Activated naive CD8-positive, alpha-beta T cell treated with anti-CD3 and anti-CD28 coated beads, Interleukin-2, amount 50 U/mL, for 24 hours (primary cell): ENCODE results near the gene ANKLE2.

Experiments
- ATAC-seq: fragments of 150-1000 bp; cut with Tn5 transposase; one replicate; pipeline ENCODE4 v1.10.0; 2021
- DNase-seq: peaks from one replicate; pipeline ENCODE4 v3.0.0; 2021
- H3K27ac Mint-ChIP-seq: one replicate; pipeline ENCODE4 v1.8.0; 2021; ENCODE audit warnings: mild to moderate bottlenecking, mixed read lengths
- H3K27me3 Mint-ChIP-seq: one replicate; pipeline ENCODE4 v1.8.0; 2021; ENCODE audit warnings: mixed read lengths
- H3K36me3 Mint-ChIP-seq: one replicate; pipeline ENCODE4 v1.8.0; 2021; ENCODE audit warnings: low read depth, mixed read lengths
- H3K4me1 Mint-ChIP-seq: one replicate; pipeline ENCODE4 v1.8.0; 2021; ENCODE audit warnings: mixed read lengths
- H3K4me3 Mint-ChIP-seq: one replicate; pipeline ENCODE4 v1.8.0; 2021; ENCODE audit warnings: mild to moderate bottlenecking, moderate library complexity, mixed read lengths
- H3K9me3 Mint-ChIP-seq: one replicate; pipeline ENCODE4 v1.8.0; 2021; ENCODE audit warnings: mixed read lengths

The ANKLE2 gene

DNA sequence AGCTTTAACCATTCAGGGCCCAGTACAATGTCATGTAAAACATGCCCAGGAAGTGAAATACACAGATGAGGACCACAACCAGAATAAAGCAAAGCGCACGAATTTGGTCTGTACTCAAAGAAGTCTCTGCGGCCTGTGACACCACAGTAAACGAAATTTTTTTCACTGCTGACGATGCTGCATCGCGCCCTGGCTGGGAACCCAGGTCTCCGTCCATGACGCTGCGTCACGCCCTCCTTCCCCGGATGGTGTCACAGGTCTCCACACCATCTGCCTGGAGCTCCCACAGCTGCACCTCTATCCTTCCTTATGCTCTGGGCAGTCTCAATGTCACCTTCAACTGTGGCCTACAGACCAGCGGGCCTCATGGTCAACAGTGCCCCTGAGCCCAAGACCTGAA lies 17.8 kb downstream of the ANKLE2 start:
- ATAC-seq = no peak
- H3K27me3 Mint-ChIP-seq = no peaks in the 10 kb centered on the region
- H3K4me1 Mint-ChIP-seq = peaks cover 13% of the 10 kb centered on the region
- H3K4me3 Mint-ChIP-seq = no peak overlapping the region
- peaks cover 82% of the 10 kb centered on the region for H3K36me3 Mint-ChIP-seq
- no peak overlapping the region for H3K27ac Mint-ChIP-seq
- H3K9me3 Mint-ChIP-seq = no peaks in the 10 kb centered on the region
- no peak for DNase-seq

DNA sequence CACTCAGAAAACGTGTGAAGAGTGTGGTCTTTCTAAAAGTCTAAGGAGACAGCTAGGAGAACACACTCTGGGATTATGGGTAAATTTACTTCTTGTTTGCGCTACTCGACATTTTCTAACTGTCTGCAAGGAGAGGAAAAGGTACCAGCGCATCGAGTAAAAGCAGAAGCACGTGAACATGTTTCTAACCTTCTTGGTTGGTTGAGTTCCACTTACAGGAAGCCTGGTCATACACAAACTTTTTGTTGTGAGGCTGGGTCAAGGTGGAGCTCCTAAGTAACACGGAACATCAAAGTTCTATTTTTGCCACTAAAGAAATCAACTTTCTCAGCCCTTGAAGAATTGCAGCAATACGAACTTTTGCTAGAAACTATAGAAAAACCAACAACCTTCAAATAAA lies 20.0 kb downstream of the ANKLE2 start:
- H3K4me3 Mint-ChIP-seq = no peak overlapping the region
- H3K27ac Mint-ChIP-seq = peak overlapping the region; percentile 46
- H3K4me1 Mint-ChIP-seq = peaks cover 13% of the 10 kb centered on the region
- H3K36me3 Mint-ChIP-seq = peaks cover 79% of the 10 kb centered on the region
- H3K9me3 Mint-ChIP-seq = no peaks in the 10 kb centered on the region
- no peaks in the 10 kb centered on the region for H3K27me3 Mint-ChIP-seq
- ATAC-seq = no peak
- DNase-seq = no peak

DNA sequence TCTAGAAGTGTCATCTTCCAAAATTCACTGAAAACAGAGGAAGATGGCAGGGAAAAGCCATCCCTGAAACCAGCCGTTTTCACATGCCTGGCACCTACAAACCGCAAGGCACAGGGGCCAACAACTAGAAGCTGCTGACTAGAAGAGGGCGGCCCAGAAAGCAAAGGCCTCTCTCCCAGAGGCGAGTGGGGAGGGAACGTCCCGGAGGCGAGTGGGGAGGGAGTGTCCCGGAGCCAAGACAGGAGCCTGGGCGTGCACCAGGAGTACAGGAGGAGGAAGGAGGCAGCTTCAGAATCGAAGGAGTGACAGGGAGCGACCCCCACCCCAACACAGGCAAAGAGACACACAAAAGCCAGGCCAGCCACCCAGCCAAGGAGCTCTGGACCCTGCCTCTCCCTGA lies 21.0 kb downstream of the ANKLE2 start:
- H3K36me3 Mint-ChIP-seq = peaks cover 77% of the 10 kb centered on the region
- peaks cover 13% of the 10 kb centered on the region for H3K4me1 Mint-ChIP-seq
- no peaks in the 10 kb centered on the region for H3K9me3 Mint-ChIP-seq

DNA sequence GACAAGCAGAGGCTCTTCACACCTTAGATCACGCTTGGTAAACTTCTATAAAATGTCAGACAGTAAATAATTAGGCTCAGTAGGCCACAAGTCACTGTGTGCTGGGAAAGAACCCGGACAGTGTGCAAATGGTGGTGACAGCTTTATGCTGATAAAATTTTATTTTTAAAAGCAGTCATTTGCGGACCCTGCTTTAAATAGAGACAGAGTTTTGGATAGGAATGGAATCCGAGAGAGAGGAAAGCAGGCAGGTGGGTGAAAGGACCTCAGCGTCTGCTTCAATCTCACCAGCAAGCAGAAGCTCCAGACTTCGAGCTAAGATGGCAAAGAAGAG lies 21.4 kb downstream of the ANKLE2 start:
- ATAC-seq = no peak
- H3K27me3 Mint-ChIP-seq = no peaks in the 10 kb centered on the region
- peaks cover 13% of the 10 kb centered on the region for H3K4me1 Mint-ChIP-seq
- no peaks in the 10 kb centered on the region for H3K9me3 Mint-ChIP-seq
- H3K27ac Mint-ChIP-seq = no peak overlapping the region
- H3K4me3 Mint-ChIP-seq = no peak overlapping the region
- DNase-seq = no peak
- peaks cover 77% of the 10 kb centered on the region for H3K36me3 Mint-ChIP-seq

More for the DNA sequence above, 21.0 kb downstream of the ANKLE2 start:
- Mint-ChIP-seq H3K27me3 (no peaks in the 10 kb centered on the region), H3K27ac (no peak overlapping the region), H3K4me3 (no peak overlapping the region)
- ATAC-seq (no peak), DNase-seq (no peak)

DNA sequence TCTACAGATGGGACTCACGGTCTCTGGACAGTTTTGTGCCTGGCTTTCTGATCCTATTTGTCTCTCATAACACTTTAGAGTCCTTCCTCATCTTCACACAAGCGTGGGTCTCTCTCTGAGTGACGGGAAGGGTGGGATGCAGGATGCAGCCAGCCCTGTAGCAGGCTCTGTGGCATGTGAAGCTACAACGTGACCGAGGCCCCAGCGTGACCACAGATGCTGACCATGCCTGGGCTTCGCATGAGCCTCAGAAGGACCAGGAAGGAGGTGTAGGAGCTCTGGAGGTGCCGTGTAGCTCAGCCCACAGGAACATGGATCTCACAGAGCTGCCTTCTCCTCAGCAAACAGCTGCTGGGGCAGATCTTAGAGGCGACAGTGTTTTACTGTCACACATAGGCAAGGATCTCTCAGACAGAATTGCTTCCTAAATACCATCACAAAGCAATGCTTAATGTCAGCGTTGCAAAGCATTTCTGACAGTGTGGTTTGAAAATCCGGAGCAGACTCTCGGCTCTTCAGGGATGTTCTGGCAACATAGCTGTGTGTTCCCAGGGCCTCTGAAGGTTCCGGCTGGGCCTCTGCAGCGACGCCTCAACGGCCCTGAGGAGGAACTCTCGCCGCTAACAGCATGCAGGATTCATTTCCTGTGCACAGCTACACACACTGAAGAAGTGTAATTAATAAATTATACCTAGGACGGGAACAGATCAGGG lies 21.9 kb downstream of the ANKLE2 start:
- Mint-ChIP-seq H3K27me3 (no peaks in the 10 kb centered on the region), H3K27ac (no peak overlapping the region), H3K36me3 (peaks cover 77% of the 10 kb centered on the region), H3K4me1 (peaks cover 13% of the 10 kb centered on the region), H3K9me3 (no peaks in the 10 kb centered on the region), H3K4me3 (no peak overlapping the region)
- ATAC-seq (no peak), DNase-seq (no peak)

DNA sequence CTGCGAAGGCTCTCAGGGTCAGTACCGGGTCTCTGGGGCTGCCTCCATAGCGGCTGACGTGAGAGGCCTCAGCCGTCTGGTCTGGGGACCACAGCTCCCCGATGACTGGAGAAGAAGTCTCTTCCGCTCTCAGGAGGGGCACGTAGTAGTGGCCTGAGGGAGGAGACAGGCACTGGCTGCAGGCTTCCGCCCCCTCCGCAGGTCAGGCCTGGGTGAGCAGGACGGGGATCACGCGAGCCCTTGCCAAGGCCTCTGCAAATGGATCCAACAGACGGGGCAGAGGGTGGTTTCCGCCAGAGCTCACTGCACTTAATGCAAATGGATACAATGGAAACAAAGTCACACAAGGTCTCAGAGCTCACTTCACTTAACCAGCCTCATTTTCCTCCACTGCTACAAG lies 24.7 kb downstream of the ANKLE2 start:
- no peaks in the 10 kb centered on the region for H3K9me3 Mint-ChIP-seq
- no peaks in the 10 kb centered on the region for H3K4me1 Mint-ChIP-seq
- ATAC-seq (peak; percentile 9), DNase-seq (no peak)
- no peak overlapping the region for H3K4me3 Mint-ChIP-seq
- H3K27me3 Mint-ChIP-seq = no peaks in the 10 kb centered on the region
- no peak overlapping the region for H3K27ac Mint-ChIP-seq
- H3K36me3 Mint-ChIP-seq = peaks cover 80% of the 10 kb centered on the region

DNA sequence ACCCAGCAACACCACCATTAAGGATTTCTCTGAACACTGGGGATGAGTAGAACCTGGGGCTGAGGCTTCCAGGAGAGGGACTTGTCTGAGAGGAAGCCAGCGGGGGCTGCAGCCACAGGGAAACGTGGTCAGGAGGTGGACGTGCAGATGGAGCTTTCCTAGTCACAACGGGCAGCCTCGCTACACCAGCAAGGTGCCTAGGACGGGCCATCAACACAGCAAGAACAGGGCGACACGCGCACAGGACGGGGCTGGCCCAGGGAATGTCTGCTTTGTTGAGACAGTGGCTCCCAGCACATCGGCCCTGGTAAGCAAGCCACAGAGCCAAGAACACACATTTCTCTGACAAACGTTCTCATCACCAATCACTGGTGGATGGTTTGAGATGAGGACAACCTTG lies 25.3 kb downstream of the ANKLE2 start:
- no peaks in the 10 kb centered on the region for H3K27me3 Mint-ChIP-seq
- H3K27ac Mint-ChIP-seq = no peak overlapping the region
- no peak overlapping the region for H3K4me3 Mint-ChIP-seq
- H3K36me3 Mint-ChIP-seq = peaks cover 79% of the 10 kb centered on the region
- DNase-seq (no peak), ATAC-seq (no peak)
- H3K4me1 Mint-ChIP-seq = no peaks in the 10 kb centered on the region
- H3K9me3 Mint-ChIP-seq = no peaks in the 10 kb centered on the region

DNA sequence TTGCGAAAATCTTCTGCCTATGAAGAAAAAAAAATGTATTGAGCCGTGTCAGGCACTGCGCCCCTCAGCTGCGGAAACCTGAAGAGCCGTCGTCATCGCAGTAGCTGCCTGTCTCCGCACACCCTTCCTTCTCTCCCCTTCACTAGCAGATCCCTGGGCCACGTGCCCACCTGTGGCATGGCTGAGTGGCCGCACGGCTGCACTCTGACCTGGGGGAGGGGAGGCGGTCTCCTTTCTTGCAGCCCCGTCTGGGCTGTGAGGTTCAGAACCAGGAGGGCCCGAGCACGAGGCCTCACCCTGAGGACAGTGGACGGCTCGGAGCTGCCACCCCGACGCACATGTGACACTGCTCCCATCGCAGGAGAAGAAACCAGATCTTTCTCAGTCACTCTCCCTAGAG lies 26.1 kb downstream of the ANKLE2 start:
- H3K4me3 Mint-ChIP-seq = no peak overlapping the region
- peaks cover 72% of the 10 kb centered on the region for H3K36me3 Mint-ChIP-seq
- no peaks in the 10 kb centered on the region for H3K27me3 Mint-ChIP-seq
- H3K27ac Mint-ChIP-seq = no peak overlapping the region
- DNase-seq (no peak), ATAC-seq (no peak)
- H3K9me3 Mint-ChIP-seq = no peaks in the 10 kb centered on the region
- H3K4me1 Mint-ChIP-seq = no peaks in the 10 kb centered on the region

DNA sequence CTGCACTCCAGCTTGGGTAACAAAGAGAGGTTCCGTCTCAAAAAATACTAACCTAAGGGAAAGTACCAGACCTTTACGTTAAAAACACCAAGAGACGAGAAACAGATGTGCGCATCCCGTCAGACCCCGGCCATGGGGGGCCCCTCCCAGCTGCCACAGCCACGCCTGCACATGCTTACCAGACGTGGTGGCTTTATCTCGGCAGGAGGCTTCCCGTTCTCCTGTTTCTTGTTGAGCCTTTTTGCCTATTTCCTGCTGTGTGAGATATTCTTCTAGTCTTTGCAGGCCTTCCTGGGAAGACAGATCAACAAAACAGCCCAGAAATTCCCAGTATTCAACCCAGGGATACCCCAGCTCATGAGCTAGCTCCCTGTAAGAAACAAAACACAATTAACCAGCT lies 27.4 kb downstream of the ANKLE2 start:
- peaks cover 70% of the 10 kb centered on the region for H3K36me3 Mint-ChIP-seq
- H3K4me1 Mint-ChIP-seq = peaks cover 2% of the 10 kb centered on the region
- DNase-seq = no peak

DNA sequence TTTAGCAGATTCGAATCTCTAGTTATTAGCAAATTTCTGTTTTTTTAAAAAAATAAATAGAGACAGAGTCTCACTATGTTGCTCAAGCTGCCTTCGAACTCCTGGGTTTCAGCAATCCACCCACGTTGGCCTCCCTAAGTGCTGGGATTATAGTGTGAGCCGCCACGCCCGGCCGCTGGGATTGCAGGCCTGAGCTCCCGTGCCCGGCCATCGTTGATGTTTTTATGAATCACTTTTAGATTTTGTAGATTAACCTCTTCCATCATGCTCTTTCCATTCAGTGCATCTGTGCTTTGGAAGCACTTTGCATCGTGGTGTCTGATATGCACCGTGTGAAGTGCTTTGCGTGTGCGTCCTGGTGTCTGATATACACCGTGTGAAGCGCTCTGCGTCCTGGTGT lies 30.1 kb downstream of the ANKLE2 start:
- Mint-ChIP-seq H3K4me3 (no peak overlapping the region), H3K9me3 (no peaks in the 10 kb centered on the region), H3K27ac (no peak overlapping the region), H3K27me3 (no peaks in the 10 kb centered on the region), H3K4me1 (peaks cover 2% of the 10 kb centered on the region), H3K36me3 (peaks cover 73% of the 10 kb centered on the region)
- no peak for ATAC-seq
- no peak for DNase-seq

More for the DNA sequence above, 27.4 kb downstream of the ANKLE2 start:
- H3K9me3 Mint-ChIP-seq = no peaks in the 10 kb centered on the region
- ATAC-seq = no peak
- H3K4me3 Mint-ChIP-seq = no peak overlapping the region
- no peak overlapping the region for H3K27ac Mint-ChIP-seq
- no peaks in the 10 kb centered on the region for H3K27me3 Mint-ChIP-seq

DNA sequence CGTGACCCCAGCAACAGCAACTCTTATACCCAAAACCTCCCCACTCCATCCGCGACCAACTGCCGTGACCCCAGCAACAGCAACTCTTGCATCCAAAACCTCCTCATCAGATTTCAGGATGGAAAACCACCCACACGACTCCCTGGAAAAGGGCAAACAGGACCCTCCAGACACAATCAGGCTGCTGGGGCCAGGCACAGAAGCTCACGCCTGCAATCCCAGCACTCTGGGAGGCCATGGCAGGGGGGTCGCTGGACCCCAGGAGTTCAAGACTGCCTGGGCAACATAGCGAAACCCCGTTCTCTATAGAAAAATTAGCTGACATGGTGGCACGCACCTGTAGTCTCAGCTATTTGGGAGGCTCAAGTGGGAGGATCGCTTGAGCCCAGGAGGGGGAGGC lies 31.3 kb downstream of the ANKLE2 start:
- DNase-seq (no peak), ATAC-seq (peak; percentile 11)
- Mint-ChIP-seq H3K27ac (no peak overlapping the region), H3K4me3 (no peak overlapping the region), H3K36me3 (peaks cover 78% of the 10 kb centered on the region), H3K4me1 (peaks cover 3% of the 10 kb centered on the region), H3K27me3 (no peaks in the 10 kb centered on the region), H3K9me3 (no peaks in the 10 kb centered on the region)

DNA sequence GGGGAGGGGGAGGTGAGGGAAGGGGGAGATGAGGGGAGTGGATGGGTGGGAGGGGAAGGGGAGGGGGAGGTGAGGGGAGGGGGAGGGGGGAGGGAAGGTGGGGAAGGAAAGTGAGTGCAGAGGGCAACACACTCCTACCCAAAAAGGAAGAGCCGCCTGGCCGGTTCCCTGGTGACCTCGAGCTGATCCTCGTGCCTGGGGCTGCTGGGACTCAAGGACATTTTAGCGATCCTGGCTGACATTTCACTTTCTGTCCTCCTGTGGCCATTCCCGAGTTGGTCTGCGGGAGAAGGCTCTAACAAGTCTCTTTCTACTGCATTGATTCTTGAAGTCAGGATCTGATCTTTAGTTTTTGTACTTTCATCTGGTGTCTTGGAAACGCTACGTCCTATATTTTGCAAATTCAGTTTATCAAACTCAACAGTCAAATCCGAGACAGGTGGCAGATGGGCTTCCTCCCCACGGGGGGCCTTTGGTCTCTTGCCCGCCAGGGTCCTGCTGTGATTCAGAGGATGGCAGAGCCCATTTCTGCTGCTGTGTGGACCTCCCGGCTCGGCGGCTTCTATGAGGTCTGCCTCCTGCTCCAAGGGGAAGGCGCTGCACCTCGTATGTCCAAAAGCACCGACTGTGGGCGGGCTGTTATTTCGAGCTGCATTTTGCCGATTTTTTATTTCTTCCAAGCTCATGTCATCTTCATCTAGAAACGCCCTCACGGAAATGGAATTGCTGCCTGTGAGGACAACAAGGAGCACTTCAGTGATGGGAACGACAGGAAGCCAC lies 31.9 kb downstream of the ANKLE2 start:
- peaks cover 77% of the 10 kb centered on the region for H3K36me3 Mint-ChIP-seq

DNA sequence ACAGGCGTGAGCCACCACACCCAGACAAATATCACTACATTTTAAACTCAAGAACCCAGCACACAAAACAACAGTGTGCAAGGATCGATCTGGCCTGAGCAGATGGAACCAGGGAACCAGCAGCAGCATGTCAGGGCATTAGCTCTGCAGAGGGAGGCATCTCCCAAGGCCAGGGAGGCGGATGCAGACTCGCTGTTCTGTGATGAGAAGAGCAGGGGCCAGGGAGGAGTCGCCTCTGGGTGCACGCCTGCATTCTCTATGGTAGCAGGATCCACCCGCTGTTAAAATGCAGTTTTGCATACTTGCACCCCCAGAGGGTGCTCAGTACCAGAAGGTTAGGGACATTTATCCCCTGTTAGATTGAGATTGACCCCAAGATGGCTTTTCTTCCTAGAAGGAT lies 33.1 kb downstream of the ANKLE2 start:
- H3K27me3 Mint-ChIP-seq = no peaks in the 10 kb centered on the region
- no peaks in the 10 kb centered on the region for H3K9me3 Mint-ChIP-seq
- DNase-seq = no peak
- H3K4me1 Mint-ChIP-seq = peaks cover 3% of the 10 kb centered on the region
- H3K36me3 Mint-ChIP-seq = peaks cover 72% of the 10 kb centered on the region
- ATAC-seq = no peak
- no peak overlapping the region for H3K4me3 Mint-ChIP-seq
- no peak overlapping the region for H3K27ac Mint-ChIP-seq

More for the DNA sequence above, 31.9 kb downstream of the ANKLE2 start:
- Mint-ChIP-seq H3K4me1 (peaks cover 3% of the 10 kb centered on the region), H3K4me3 (no peak overlapping the region), H3K9me3 (no peaks in the 10 kb centered on the region), H3K27ac (peak overlapping the region; percentile 65), H3K27me3 (no peaks in the 10 kb centered on the region)
- DNase-seq (no peak), ATAC-seq (no peak)

DNA sequence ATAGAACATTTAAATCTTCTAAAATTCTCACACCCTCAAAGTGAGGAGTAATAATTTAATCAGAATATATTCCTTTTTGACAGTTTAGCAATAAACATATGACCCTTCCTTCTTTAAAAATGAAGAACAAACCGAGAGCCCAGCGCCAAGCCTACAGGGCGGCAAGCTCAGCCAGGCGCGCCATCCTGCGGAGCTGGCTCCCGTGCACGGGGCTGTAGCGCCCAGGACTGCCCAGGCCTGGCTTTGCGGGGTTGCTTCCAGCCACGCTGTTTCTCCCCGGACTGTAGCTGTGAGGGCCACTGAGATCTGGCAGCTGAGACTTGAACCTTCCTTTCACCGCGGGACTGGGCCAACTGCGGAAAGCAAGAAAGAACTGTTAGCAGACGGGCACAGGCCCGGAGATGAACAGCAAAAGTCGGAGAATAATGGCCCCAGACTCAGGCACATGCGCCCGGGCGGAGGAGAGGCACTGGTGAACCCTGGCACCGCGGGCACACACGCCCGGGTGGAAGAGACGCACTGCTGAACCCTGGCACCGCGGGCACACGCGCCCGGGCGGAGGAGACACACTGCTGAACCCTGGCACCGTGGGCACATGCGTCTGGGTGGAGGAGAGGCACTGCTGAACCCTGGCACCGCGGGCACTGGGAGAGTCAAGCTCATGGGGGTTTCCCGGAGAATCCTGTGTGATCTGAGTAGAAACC lies 34.4 kb downstream of the ANKLE2 start:
- ATAC-seq (no peak), DNase-seq (no peak)
- H3K27me3 Mint-ChIP-seq = no peaks in the 10 kb centered on the region
- peaks cover 3% of the 10 kb centered on the region for H3K4me1 Mint-ChIP-seq
- H3K36me3 Mint-ChIP-seq = peaks cover 65% of the 10 kb centered on the region
- H3K4me3 Mint-ChIP-seq = no peak overlapping the region
- no peak overlapping the region for H3K27ac Mint-ChIP-seq
- no peaks in the 10 kb centered on the region for H3K9me3 Mint-ChIP-seq

DNA sequence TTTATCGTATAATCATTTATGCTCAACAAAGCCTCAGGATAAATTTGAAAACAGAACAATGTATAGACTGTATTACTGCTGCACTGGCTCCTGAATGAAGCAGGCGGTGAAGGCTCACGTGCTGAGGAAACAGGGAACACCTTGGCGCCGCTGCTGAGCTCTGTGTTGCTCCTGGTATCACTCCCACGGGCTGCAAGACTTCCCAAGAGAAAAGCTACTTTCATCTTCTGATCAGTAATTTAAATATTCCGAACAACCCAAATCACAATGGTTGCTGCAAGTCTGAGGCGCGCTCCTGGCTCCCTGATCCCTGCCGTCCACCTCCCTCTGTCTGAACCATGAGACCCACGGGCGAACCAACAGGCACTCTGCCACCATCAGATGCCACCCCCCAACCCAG lies 35.2 kb downstream of the ANKLE2 start:
- Mint-ChIP-seq H3K4me3 (no peak overlapping the region), H3K9me3 (no peaks in the 10 kb centered on the region), H3K27ac (peak overlapping the region; percentile 67), H3K27me3 (no peaks in the 10 kb centered on the region), H3K36me3 (peaks cover 63% of the 10 kb centered on the region), H3K4me1 (peaks cover 3% of the 10 kb centered on the region)
- ATAC-seq (no peak), DNase-seq (no peak)
